Subcutaneous abdominal adipose tissue (tissue), 5 donors: ENCODE data around the gene CCDC50.

Source experiments
- H3K27ac ChIP-seq: one replicate; pipeline ENCODE4 v1.7.0; 2013; ENCODE audit warnings: low read depth, mild to moderate bottlenecking, inconsistent platforms, low read length, moderate library complexity
- H3K27me3 ChIP-seq, 5 donors: one replicate each; pipeline ENCODE4 v1.7.0; 2013; ENCODE audit warnings: low read length in 5 of 5, inconsistent platforms in 1 of 5; ENCODE audit not compliant: control insufficient read depth in 5 of 5, insufficient read depth in 4 of 5
- H3K36me3 ChIP-seq, 5 donors: one replicate each; pipeline ENCODE4 v1.7.0; 2013; ENCODE audit warnings: low read length in 5 of 5; ENCODE audit not compliant: control insufficient read depth in 5 of 5, insufficient read depth in 5 of 5
- H3K4me1 ChIP-seq, 5 donors: one replicate each; pipeline ENCODE4 v1.7.0; 2013; ENCODE audit warnings: low read length in 5 of 5, mild to moderate bottlenecking in 3 of 5, moderate library complexity in 1 of 5; ENCODE audit not compliant: control insufficient read depth in 5 of 5, insufficient read depth in 5 of 5
- H3K4me3 ChIP-seq, 5 donors: one replicate each; pipeline ENCODE4 v1.7.0; 2013; ENCODE audit warnings: low read length in 5 of 5, low read depth in 1 of 5
- H3K9ac ChIP-seq, 5 donors: one replicate each; pipeline ENCODE4 v1.7.0; 2013; ENCODE audit warnings: low read length in 5 of 5, mild to moderate bottlenecking in 4 of 5, moderate library complexity in 3 of 5
- H3K9me3 ChIP-seq, 5 donors: one replicate each; pipeline ENCODE4 v1.7.0; 2013; ENCODE audit warnings: low read length in 5 of 5; ENCODE audit not compliant: control insufficient read depth in 5 of 5
- donor health status: healthy.
- donor health status: healthy.
- donor health status: healthy.
- donor health status: healthy.
- donor health status: healthy.

The CCDC50 gene

GRCh38 chr3:191409791-191410359 lies 80.7 kb downstream of the CCDC50 start:
- H3K36me3 ChIP-seq: no peaks in the 10 kb centered on the region
- H3K4me1 ChIP-seq: no peaks in the 10 kb centered on the region
- no peak overlapping the region for H3K27ac ChIP-seq
- H3K9me3 ChIP-seq: peaks cover 0 to 7% (median 3%) of the 10 kb centered on the region in 5 donors
- no peaks in the 10 kb centered on the region for H3K27me3 ChIP-seq
- no peak overlapping the region for H3K9ac ChIP-seq
- H3K4me3 ChIP-seq: no peak overlapping the region

GRCh38 chr3:191412759-191413158 lies 83.6 kb downstream of the CCDC50 start:
- Histone ChIP-seq H3K4me3 (no peak overlapping the region), H3K9ac (no peak overlapping the region), H3K4me1 (no peaks in the 10 kb centered on the region), H3K36me3 (no peaks in the 10 kb centered on the region), H3K27me3 (no peaks in the 10 kb centered on the region), H3K27ac (no peak overlapping the region), H3K9me3 (peaks cover 0 to 7% (median 3%) of the 10 kb centered on the region in 5 donors)

GRCh38 chr3:191414286-191414685 lies 85.1 kb downstream of the CCDC50 start:
- no peak overlapping the region for H3K27ac ChIP-seq
- no peak overlapping the region for H3K4me3 ChIP-seq
- H3K9ac ChIP-seq: no peak overlapping the region
- H3K4me1 ChIP-seq: no peaks in the 10 kb centered on the region
- peaks cover 0 to 6% (median 2%) of the 10 kb centered on the region in 5 donors for H3K9me3 ChIP-seq
- no peaks in the 10 kb centered on the region for H3K36me3 ChIP-seq
- no peaks in the 10 kb centered on the region for H3K27me3 ChIP-seq

- H3K4me3 ChIP-seq: no peak overlapping the region
- no peak overlapping the region for H3K27ac ChIP-seq
- H3K9ac ChIP-seq: no peak overlapping the region
- H3K27me3 ChIP-seq: no peaks in the 10 kb centered on the region
- H3K4me1 ChIP-seq: no peaks in the 10 kb centered on the region
- no peaks in the 10 kb centered on the region for H3K36me3 ChIP-seq
- peaks cover 0 to 2% (median 0%) of the 10 kb centered on the region in 5 donors for H3K9me3 ChIP-seq
Measured at GRCh38 chr3:191414732-191415131, 85.5 kb downstream of the CCDC50 start.

- no peaks in the 10 kb centered on the region for H3K27me3 ChIP-seq
- no peaks in the 10 kb centered on the region for H3K36me3 ChIP-seq
- H3K4me3 ChIP-seq: no peak overlapping the region
- H3K9me3 ChIP-seq: no peaks in the 10 kb centered on the region
- no peaks in the 10 kb centered on the region for H3K4me1 ChIP-seq
- no peak overlapping the region for H3K27ac ChIP-seq
- H3K9ac ChIP-seq: no peak overlapping the region
Measured at GRCh38 chr3:191415566-191415965, 86.4 kb downstream of the CCDC50 start.

DNA sequence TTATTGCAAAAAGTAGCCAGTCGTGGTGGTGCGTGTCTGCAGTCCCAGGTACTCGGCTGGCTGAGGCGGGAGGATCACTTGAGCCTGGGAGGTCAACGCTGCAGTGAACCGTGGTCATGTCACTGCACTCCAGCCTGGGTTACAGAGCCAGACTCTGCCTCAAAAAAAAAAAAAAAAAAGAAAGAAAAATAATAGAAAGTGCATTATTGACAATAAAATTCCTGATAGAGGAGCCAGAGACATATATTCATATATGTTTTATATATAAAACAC lies 88.2 kb downstream of the CCDC50 start:
- H3K4me3 ChIP-seq: no peak overlapping the region
- H3K36me3 ChIP-seq: no peaks in the 10 kb centered on the region
- no peaks in the 10 kb centered on the region for H3K9me3 ChIP-seq
- H3K27me3 ChIP-seq: no peaks in the 10 kb centered on the region
- H3K27ac ChIP-seq: no peak overlapping the region
- no peak overlapping the region for H3K9ac ChIP-seq
- H3K4me1 ChIP-seq: no peaks in the 10 kb centered on the region

DNA sequence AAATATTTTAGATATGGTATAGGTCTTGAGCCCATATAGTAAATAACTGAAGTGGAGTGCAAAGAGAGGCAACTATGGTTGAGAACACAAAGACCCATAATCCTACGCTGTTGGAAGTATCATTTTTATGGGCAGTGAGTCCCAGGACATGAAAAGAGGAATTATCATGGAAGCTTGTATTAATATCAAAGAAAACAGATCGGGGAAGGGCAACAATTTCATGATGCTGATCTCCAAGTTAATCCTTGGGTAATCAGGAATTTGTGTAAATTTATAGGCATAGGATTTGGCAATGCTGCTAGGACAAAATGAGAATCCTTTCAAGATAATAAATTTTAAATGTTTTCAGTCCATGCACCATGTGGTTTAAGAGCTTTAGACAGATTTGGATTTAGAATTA lies 91.6 kb downstream of the CCDC50 start:
- no peaks in the 10 kb centered on the region for H3K36me3 ChIP-seq
- no peak overlapping the region for H3K4me3 ChIP-seq
- H3K27me3 ChIP-seq: no peaks in the 10 kb centered on the region
- H3K9me3 ChIP-seq: peaks cover 0 to 5% (median 0%) of the 10 kb centered on the region in 5 donors
- H3K9ac ChIP-seq: no peak overlapping the region
- H3K4me1 ChIP-seq: no peaks in the 10 kb centered on the region
- no peak overlapping the region for H3K27ac ChIP-seq

DNA sequence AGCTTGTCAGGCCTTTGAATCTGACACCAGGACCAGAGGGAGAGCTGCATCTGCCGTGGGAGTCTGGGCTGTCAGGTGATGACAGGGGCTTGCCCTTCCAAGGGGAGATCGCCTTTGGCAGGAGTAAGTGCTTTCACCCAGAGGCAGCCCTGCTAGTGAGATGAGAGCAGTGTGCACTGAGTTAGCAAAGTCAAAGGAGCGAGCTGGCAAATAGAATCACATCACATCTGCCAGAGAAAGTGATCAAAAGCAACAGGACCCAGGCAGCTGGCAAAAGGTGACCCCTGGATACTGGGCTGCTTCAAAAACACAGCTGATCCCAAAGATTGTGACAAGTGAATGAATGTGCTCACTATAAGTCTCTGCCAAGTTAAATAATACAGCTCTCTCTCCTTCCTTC lies 95.7 kb downstream of the CCDC50 start:
- no peak overlapping the region for H3K4me3 ChIP-seq

DNA sequence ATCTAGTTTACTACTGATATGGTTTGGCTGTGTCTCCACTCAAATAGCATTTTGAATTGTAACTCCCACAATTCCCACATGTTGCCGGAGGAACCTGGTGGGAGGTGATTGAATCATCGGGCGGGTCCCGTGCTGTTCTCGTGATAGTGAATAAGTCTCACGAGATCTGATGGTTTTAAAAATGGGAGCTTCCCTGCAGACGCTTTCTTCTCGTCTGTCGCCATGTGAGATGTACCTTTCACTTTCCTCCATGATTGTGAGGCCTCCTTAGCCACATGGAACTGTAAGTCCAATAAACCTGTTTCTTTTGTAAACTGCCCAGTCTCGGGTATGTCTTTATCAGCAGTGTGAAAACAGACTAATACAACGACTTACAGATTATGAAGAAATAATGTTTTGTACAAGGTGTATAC lies 96.1 kb downstream of the CCDC50 start:
- H3K27me3 ChIP-seq: no peaks in the 10 kb centered on the region
- no peaks in the 10 kb centered on the region for H3K36me3 ChIP-seq
- peaks cover 0 to 5% (median 0%) of the 10 kb centered on the region in 5 donors for H3K9me3 ChIP-seq
- H3K4me3 ChIP-seq: no peak overlapping the region
- no peak overlapping the region for H3K9ac ChIP-seq
- no peaks in the 10 kb centered on the region for H3K4me1 ChIP-seq
- H3K27ac ChIP-seq: no peak overlapping the region

More for the DNA sequence above, 95.7 kb downstream of the CCDC50 start:
- Histone ChIP-seq H3K4me1 (no peaks in the 10 kb centered on the region), H3K27me3 (no peaks in the 10 kb centered on the region), H3K36me3 (no peaks in the 10 kb centered on the region), H3K9me3 (peaks cover 0 to 5% (median 0%) of the 10 kb centered on the region in 5 donors), H3K9ac (no peak overlapping the region), H3K27ac (no peak overlapping the region)

DNA sequence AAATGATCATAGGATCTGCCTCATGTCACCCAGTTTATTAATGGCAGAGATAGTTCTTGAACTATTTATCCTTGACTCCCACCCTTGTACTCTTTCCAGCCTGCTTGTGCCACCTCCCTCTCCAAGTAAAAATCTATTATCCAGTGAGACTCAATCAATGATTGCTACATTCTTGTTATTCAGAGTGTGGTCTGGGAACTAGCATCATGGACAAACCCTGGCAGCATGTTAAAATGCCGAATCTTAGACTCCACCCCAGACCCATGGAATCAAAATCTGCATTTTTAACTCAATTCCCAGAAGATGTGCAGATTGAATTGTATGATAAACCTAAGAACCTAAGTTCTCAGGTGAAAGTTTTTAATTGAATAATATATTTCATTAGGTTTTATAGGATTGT lies 97.1 kb downstream of the CCDC50 start:
- no peak overlapping the region for H3K27ac ChIP-seq
- peaks cover 0 to 5% (median 0%) of the 10 kb centered on the region in 5 donors for H3K9me3 ChIP-seq
- no peak overlapping the region for H3K4me3 ChIP-seq
- no peaks in the 10 kb centered on the region for H3K27me3 ChIP-seq
- no peaks in the 10 kb centered on the region for H3K4me1 ChIP-seq
- no peaks in the 10 kb centered on the region for H3K36me3 ChIP-seq
- H3K9ac ChIP-seq: no peak overlapping the region

GRCh38 chr3:191428177-191428576 lies 99.0 kb downstream of the CCDC50 start:
- no peak overlapping the region for H3K4me3 ChIP-seq
- H3K27me3 ChIP-seq: no peaks in the 10 kb centered on the region
- H3K36me3 ChIP-seq: no peaks in the 10 kb centered on the region
- H3K27ac ChIP-seq: no peak overlapping the region
- H3K9ac ChIP-seq: no peak overlapping the region
- H3K9me3 ChIP-seq: peaks cover 0 to 5% (median 0%) of the 10 kb centered on the region in 5 donors
- no peaks in the 10 kb centered on the region for H3K4me1 ChIP-seq
